Mesothelial cell of epicardium (in vitro differentiated cells): ENCODE data around the gene ADORA2A. TPM values are rescaled to one million over a fixed set of nuclear protein-coding genes. Genes with fewer than 3 reads are reported as not detected.
A peak's percentile ranks its signal among the peaks of the same experiment; 100 is the strongest.

ENCODE experiments used
- DNase-seq, 2 experiments: peaks; one replicate each; pipeline ENCODE4 v3.0.0; 2021; ENCODE audit warnings: low spot score in 2 of 2; ENCODE audit not compliant: unreplicated experiment in 2 of 2
- H3K27ac Mint-ChIP-seq: 2 replicates; pipeline ENCODE4 v1.8.0; 2021; ENCODE audit warnings: mixed read lengths
- H3K27me3 Mint-ChIP-seq: 2 replicates; pipeline ENCODE4 v1.8.0; 2021; ENCODE audit warnings: low read depth, mixed read lengths
- H3K36me3 Mint-ChIP-seq: 2 replicates; pipeline ENCODE4 v1.8.0; 2021; ENCODE audit warnings: mixed read lengths
- H3K4me1 Mint-ChIP-seq: 2 replicates; pipeline ENCODE4 v1.8.0; 2021; ENCODE audit warnings: mixed read lengths
- H3K4me3 Mint-ChIP-seq: 2 replicates; pipeline ENCODE4 v1.8.0; 2021; ENCODE audit warnings: mild to moderate bottlenecking, moderate library complexity, mixed read lengths
- H3K9me3 Mint-ChIP-seq: 2 replicates; pipeline ENCODE4 v1.8.0; 2021; ENCODE audit warnings: mixed read lengths
- CTCF ChIP-seq: fragments of 200-600 bp; sonication (generic); IDR thresholded peaks from one replicate; pipeline ENCODE4 v1.5.0; 2021; ENCODE audit warnings: antibody characterized with exemption; ENCODE audit not compliant: unreplicated experiment
- total RNA-seq: library from RNA; stranded (reverse); gene quantifications from 3 replicates; pipeline ENCODE4 v1.2.1, GENCODE V29; 2021

Gene ADORA2A
- total RNA-seq, 1 donor from 2014 or later = 10.8 TPM

- no peaks in the 10 kb centered on the region for H3K36me3 Mint-ChIP-seq
- no peaks in the 10 kb centered on the region for H3K27me3 Mint-ChIP-seq
- no peak overlapping the region for H3K4me3 Mint-ChIP-seq
- no peaks in the 10 kb centered on the region for H3K9me3 Mint-ChIP-seq
- peaks cover 29% of the 10 kb centered on the region for H3K4me1 Mint-ChIP-seq
- no peak for TF ChIP-seq CTCF
- no peak overlapping the region for H3K27ac Mint-ChIP-seq
- DNase-seq = no peak
Measured at GRCh38 chr22:24433001-24433827, 5.8 kb downstream of the ADORA2A start.

GRCh38 chr22:24433828-24434470 is 6.5 kb downstream of the ADORA2A start:
- no peak for DNase-seq
- no peak overlapping the region for H3K27ac Mint-ChIP-seq
- TF ChIP-seq CTCF = no peak
- H3K4me3 Mint-ChIP-seq = no peak overlapping the region
- H3K4me1 Mint-ChIP-seq = peaks cover 23% of the 10 kb centered on the region
- H3K27me3 Mint-ChIP-seq = no peaks in the 10 kb centered on the region
- H3K36me3 Mint-ChIP-seq = no peaks in the 10 kb centered on the region
- H3K9me3 Mint-ChIP-seq = no peaks in the 10 kb centered on the region

GRCh38 chr22:24434471-24435322 is 7.3 kb downstream of the ADORA2A start:
- TF ChIP-seq CTCF = no peak
- H3K36me3 Mint-ChIP-seq = no peaks in the 10 kb centered on the region
- H3K4me3 Mint-ChIP-seq = no peak overlapping the region
- H3K27me3 Mint-ChIP-seq = no peaks in the 10 kb centered on the region
- H3K9me3 Mint-ChIP-seq = no peaks in the 10 kb centered on the region
- no peak for DNase-seq
- H3K4me1 Mint-ChIP-seq = peaks cover 20% of the 10 kb centered on the region
- peak overlapping the region; percentile 37 for H3K27ac Mint-ChIP-seq

- H3K36me3 Mint-ChIP-seq = no peaks in the 10 kb centered on the region
- no peaks in the 10 kb centered on the region for H3K9me3 Mint-ChIP-seq
- no peak overlapping the region for H3K27ac Mint-ChIP-seq
- H3K4me1 Mint-ChIP-seq = peaks cover 20% of the 10 kb centered on the region
- TF ChIP-seq CTCF = no peak
- H3K27me3 Mint-ChIP-seq = no peaks in the 10 kb centered on the region
- DNase-seq = no peak
- H3K4me3 Mint-ChIP-seq = no peak overlapping the region
Measured at GRCh38 chr22:24435323-24435645, 7.9 kb downstream of the ADORA2A start.

GRCh38 chr22:24435861-24436371 is 8.5 kb downstream of the ADORA2A start:
- no peak for DNase-seq
- Mint-ChIP-seq H3K4me3 (no peak overlapping the region), H3K36me3 (peaks cover 2% of the 10 kb centered on the region), H3K9me3 (no peaks in the 10 kb centered on the region), H3K27ac (no peak overlapping the region), H3K4me1 (peaks cover 20% of the 10 kb centered on the region), H3K27me3 (no peaks in the 10 kb centered on the region)
- TF ChIP-seq CTCF = no peak
